ENCODE measurements around the gene GLI3. TPM values are rescaled to one million over a fixed set of nuclear protein-coding genes. Genes with fewer than 3 reads are reported as not detected.

Gene GLI3
- polyA plus RNA-seq, 1 donor = 18.9 TPM

DNA sequence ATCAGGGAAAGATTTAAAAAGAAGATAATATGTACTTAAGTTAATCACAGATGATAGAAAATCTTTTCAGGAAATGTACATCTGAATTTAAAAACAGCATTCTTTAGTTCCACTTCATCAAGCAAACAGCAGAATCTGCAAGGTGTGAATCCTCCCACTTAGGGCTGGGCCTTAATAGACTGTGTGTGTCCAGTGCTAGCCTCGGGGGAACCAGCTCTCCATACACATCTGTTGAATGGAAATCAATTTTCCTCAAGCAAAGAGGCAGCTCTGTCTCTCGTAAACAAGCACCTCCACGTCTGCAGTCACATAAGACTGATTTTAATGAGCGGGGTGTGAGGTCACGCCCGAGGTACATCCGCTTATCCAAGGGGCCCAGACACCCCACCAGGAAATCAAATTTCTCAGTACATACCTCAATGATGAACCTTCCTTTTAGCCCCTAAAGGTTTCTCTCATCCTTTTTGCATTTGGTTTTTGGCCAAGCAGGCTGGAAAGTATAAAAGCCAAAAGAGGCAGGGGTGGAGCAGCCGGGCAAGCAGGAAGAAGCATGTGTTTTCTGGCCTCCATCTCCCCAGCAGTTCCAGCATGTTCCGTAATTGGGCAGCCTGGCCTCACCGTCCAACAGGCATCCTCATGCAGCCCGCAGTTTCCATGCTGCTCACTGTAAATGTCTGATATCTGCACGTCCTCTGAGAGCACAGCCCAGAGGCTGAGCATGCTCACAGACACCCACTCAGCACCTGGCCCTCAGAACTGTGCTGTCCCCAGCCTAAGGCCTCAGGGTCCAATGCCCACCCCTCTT is 131.3 kb downstream of the GLI3 start:
- no peak for DNase-seq

DNA sequence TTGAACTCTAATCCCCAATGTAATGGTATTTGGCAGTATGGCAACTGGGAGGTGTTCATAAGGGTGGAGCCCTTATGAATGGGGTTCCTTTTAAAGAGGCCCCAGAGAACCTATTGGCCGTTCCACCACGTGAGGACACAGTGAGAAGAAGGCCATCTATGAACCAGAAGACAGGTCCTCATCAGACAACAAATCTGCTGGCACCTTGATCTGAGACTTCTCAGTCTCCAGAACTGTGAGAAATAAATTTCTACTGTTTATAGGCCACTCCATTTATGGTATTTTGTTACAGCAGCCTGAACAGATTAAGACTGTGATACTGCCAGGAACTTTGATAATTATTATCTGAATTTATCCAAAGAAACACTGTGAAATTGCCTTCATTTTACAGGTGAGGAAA is 132.3 kb downstream of the GLI3 start:
- no peak for DNase-seq

DNA sequence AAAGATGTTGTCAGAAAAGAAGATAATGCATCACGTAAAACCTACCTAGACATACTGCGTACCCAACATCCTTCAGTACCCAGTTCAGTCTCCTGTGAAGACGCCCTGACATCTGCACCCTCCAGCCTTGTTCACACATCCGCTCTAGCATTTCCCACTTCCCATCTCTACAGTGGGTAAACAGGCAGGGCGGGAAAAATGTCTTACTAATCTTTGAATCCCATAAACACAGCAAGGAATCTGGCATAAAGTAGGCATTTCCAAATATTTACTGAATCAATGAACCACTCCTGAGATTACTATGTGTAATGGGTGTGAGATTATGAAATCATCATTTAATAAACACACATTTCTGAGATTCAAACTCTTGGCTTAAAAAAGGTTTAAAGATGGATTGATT is 132.8 kb downstream of the GLI3 start:
- no peak for DNase-seq

DNA sequence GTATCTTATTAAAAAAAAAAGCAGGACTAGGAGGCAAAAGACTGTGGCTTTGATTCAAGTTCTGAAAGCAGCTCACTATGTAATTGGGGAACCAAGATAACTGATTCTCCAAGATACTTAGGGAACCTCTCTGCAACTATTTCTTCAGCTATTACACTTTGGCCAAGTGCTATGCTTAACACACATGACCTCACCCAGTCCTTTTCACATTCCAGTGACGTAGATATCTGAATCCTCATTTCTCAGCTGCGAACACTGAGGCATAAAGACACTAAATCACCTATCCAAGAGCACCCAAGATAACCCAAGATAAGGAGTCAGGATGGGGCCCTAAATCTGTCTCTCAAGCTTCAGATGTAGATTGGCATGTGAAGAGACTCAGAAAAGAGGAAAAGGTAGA is 133.6 kb downstream of the GLI3 start:
- DNase-seq = no peak

DNA sequence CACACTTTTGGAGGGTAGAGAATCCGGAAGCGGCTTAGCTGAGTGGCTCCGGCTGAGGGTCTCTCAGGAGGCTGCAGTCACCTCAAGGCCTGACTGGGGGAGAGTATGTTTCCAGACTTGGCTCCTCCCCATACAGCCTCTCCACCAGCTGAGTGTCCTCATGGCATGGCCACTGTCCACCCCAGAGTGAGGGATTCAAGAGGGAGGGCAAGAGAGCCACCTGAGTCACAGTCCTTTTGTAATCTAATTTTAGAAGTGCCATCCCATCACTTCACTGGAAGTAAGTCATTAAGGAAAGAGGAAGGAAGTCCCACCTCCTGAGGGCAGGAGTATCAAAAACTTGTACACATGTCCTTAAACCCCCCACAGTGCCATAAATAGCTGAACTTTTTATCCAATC is 134.0 kb downstream of the GLI3 start:
- no peak for DNase-seq

DNA sequence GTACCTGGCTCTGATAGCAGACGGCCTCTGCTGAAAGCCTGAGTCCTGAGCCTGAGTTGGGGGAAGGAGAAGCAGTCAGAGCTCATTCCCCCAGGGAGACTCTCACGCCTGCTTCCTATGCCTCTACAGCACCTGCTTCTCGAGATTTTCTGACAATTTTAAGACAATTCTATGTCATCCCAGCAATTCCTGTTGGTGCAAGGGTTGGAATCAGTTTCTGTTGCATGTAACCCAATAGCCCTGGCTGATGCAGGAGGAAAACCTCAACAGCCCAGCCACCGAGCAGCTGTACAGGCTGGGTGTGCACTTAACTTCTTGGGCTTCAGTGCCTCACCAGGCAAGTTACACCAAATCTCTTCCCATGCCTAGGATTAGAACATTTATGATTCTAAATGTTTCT is 134.7 kb downstream of the GLI3 start:
- no peak for DNase-seq

DNA sequence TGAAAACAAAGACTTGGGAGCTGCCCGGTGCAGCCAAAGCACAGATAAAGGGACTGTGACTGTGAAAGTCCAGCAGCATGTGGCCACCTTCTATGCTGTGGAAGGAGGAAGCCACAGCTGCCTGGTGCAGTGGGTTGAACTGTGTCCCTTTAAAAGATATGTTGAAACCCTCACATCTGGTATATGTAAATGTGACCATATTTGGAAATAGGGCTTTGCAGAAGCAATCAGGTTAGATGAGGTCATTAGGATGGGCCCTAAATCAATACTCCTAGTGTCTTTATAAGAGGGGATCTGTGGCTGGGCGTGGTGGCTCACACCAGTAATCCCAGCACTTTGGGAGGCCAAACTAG is 136.9 kb downstream of the GLI3 start:
- DNase-seq = no peak

DNA sequence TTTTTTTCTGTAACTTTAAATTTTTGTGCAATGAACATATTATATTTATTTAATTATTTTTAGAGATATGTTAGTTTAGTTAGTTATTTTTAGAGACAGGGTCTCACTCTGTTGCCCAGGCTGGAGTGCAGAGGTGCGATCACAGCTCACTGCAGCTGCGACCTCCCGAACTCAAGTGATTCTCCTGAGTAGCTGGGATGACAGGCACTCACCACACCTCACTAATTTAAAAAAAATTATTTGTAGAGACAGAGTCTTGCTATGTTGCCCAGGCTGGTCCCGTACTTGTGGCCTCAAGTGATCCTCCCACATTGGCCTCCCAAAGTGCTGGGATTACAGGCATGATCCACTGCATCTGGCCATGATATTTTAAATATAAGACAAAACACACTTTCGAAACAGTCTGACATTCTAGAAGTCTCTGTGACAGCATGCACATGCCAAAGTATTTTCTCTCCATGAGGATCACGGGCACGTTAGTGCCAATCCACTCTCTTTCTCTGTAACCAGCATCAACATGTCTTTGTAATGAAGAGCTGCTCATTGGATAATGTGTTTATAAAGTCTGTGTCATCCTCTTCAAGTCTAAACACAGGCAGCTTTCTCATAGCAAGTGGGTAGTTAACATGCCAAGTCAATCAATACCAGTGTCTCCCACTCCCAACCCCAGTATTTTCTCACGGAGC is 137.4 kb downstream of the GLI3 start:
- DNase-seq = no peak

DNA sequence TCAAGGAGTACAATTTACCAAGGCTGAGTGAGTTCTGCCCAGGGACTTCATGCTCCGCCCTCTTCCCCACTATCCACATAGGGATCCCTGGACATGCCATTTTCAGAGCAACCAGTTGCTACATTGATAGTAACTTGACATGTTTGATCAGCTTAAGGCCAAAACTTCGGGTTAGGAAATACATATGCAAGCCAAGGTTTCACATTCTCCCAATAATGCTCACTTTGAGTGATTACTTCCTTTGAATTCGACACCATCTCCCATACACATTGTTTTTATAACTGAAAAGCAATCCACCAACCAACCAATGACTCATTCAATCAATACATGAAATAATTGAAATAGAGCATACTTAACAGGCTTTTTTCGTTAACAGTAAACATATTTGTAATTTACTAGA is 137.9 kb downstream of the GLI3 start:
- no peak for DNase-seq

DNA sequence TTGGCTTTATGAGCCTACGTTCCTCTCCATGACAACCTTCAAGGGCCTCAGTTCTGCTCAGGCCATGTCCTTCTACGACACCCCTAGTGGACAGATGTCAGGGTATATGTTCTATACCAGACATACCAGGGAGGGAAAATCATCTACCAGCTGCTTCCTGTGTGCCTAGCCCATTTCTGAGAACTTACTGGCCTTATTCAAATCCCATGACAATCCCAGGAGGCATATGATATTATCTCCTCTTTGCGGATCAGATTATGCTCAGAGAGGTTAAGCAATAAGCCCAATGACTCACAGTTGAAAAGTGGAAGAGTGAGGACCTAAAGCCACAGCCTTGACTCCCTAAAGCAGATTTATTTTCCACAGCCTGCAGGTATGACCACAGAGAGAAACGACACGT is 139.3 kb downstream of the GLI3 start:
- no peak for DNase-seq

DNA sequence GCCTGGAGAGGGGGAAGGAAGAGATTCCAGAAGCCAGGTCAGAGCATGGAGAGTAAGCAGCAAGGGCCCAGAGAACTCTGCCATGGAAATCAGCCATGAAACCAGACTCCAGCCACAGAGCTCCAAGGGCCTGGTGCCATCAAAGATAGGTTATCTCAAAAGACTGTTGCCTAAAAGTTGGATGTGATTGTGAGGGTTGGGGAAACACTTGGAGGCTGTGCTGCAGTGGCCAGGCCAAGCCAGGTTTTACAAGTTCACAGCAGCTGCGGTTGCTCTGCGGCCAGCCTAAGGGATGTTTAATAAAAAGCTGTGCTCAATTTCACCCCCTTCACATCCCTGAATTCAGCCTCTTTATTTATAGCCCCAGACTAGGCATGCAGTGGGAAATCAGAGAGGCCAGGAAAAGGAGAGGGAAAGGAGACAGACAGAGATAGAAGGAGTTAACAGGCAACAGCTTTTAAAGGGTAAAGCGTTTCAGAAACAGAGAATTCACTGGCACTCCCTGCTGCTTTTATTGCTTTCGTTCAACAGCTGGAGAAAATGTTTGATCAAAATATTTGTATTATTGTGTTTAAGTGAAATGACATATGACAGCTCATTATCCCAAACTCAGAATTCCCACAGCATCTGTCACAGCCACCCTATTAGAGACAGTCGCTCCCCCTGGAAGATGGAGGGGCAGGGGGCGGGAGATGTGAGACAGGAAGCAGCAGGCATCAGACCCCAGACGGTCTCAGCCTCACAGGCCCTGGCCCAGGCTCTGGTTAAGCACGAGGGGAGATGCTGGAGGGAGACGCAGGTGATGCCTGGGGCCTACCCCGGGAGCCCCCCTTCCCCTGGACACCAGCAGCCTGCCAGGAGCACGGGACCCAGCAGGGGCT is 140.1 kb downstream of the GLI3 start:
- no peak for DNase-seq

DNA sequence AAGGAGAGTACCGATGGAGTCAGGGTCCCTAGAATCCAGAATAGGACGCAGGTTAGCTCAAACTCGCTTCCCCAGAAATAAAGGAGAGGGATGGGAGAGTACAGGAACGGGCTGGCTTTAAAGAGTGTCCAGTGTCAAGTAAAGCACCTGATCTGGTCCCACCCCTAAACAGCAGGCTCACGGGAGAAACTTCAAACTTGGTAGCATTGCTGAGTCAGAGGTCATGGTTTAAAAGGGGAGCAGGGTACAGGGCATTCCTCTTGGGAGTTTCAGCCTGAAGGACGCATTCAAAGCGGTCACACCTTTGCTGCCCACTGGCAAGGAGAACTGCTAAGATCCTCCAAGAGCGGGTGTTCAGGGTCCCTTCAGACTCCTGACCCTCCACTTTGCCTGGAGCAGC is 140.7 kb downstream of the GLI3 start:
- no peak for DNase-seq

DNA sequence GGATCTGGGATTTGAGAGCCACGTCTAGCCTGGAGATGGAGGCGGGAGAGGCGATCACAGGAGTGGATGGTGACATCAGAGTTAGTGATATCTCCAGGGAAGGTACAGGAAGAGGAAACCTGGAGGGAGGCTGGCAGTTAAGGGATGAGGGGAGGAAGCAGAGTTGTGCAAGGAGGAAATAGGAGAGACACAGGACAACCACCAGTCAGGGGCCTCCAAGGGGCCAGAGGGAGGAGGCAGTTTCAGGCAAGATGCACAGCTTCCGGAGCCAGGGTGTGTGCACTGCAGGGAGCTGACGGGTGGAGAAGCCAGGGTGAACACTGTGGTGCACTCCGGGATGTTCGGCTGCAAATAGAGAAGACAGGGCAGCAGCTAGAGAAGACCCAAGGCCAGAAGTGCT is 141.2 kb downstream of the GLI3 start:
- no peak for DNase-seq

DNA sequence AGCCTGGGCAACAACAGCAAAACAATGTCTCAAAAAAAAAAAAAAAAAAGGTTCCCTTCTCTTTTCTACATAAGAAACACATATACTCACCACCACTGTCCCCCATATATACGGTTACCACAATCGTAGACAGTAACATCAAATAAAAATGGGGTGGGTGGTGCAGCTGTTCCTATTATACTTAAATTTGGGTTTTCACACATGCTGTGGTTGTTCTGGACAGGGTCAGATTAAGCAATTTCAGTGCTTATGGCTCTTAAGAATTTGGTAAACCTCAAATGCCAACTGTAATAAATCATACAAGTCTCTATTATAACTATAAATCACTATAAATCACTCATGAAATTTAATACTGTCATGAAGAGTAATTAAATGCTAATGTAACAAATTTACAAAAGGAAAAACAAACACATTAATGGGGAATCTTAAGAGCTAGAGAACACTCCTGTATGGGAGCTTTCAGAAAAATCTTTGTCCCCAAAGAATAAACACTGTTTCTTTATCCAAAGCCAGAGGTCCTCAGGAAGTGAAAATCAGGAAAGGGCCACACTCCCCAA is 143.6 kb downstream of the GLI3 start:
- DNase-seq = no peak

DNA sequence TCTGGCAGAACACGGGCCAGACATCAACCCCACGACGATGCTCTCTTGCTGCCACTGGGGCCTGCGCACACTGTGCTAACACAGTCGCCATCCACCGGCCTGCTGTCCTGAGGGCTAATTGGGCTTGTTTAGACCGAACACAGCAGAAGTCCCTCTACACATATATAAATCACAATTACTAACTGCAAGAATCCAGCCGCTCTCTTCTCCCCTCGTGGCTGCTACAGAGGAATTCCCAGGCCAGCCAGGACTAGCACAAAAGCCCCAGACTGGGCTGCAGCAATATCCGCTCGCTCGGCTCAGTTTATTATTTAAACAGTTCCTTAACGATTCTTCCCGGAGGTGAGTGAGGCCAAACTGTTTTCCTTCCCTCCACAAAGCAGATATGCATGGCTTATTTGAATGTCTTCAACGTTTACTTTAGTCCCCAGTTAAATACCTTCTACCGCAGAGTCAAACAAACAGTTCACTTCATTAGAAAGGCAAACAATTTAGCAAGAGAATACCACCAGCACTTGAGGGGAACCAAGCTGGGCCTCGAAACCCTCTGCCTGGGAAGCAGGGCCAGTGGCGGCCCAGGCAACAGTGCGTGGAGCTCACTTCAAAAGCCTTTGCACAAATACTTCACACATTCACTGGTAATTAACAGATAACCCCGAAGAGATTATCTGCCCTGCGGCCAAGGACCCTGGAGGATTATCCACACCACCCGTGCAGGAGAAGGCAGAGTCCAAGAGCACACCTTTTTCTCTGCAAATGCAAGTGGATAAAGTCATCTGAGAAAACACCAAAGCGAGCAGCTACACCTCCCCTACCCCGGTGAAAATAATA is 145.3 kb downstream of the GLI3 start:
- DNase-seq = peak; percentile 74

DNA sequence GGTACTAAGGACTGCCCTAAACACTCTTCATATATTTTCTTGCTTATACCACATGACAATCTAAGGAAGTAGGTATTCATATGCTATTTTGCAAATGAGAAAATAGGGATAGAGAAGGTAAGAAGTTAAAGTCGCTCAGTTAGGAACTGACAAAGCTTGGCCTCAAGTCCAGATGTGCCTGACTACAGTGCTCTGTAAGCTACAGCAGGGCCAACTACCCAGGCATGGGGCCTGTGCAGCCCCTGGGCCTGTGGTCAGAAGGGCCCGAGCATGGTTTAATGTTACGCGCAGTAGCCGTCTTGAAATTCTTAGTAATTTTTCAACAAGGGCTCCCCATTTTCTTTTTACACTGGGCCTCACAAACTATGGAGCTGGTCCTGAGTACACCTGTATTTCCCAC is 146.2 kb downstream of the GLI3 start:
- DNase-seq = no peak

DNA sequence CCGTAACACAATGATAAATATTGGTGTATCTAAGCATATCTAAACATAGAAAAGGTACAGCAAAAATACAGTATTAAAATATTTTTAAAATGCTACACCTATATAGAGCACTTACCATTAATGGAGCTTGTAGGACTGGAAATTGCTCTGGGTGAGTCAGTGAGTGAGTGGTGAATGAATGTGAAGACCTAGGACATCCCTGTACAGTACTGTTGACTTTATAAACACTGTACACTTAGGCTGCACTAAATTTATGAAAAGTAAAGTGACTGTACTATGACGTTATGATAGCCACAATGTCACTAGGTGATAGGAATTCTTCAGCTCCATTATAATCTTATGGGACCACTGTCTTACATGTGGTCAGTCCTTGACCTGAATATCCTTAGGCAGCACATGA is 147.0 kb downstream of the GLI3 start:
- no peak for DNase-seq

DNA sequence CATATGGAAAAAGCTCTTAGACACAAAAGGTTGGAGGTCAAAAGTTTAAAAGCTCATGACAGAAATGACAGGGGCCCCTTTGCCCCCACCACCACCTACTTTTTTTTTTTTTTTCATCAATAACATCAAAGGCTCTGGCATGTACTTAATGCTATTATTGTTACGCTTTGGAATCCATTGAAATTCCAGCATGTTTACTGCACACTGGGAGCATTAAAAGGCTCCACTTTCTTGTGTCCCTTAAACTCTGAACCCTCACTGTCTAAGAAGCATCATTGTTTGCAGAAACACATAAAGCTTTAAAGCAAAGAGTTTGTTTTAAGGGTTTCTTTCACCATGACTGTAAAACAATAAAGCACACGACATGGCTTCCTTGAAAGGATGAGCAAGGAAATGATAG is 149.4 kb downstream of the GLI3 start:
- DNase-seq = no peak

DNA sequence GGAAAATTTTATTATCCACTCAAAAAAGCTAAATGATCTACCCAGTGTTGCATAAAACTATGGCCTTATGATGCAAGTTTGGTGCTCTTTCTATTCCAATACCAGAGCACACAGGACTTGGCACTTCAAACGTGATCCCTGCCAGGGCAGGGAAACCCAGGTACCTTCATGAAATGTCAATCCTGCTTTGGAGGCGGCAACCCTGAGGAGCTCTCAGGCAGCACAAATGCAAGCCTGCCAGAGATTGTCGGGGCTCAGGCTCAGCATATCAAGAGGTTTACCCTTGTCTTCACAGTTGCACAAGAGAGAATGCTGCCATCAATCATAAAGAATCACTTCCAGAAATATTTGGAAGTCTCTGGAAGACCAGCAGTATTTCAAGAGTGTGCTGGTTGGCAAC is 151.5 kb downstream of the GLI3 start:
- DNase-seq = no peak

DNA sequence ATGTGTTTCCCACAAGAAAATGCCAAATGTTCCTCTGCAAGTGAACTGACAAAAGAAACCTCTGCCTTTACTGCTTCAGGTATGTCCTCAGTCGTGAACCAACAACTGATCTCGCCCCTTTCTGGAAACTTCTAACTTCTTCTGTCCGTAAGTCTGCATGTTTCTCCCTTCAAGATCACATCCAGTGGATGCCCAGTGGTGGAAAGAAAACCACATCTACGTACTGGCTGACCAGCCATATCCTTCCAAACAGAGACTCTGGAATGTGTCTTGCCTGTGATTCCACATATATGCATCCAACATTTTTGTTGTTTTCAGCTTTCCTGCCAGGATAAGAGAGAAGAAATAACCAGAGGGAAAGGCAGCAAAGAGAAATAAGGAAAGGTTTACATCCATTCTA is 152.7 kb downstream of the GLI3 start:
- DNase-seq = no peak

DNA sequence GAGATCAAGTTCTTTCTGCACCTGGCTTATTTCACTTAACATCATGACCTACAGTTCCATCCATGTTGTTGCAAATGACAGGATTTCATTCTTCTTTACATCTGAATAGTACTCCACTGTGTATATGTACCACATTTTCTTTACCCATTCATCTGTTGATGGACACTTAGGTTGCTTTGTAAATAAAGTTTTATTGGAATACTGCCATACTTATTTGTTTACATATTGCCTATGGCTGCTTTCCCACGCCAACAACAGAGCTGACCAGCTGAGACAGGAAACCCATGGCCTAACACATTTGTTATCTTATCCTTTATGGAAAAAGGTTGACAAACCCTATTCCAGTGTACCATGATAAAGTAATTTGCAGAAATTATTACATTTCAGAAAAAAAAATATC is 153.7 kb downstream of the GLI3 start:
- no peak for DNase-seq

DNA sequence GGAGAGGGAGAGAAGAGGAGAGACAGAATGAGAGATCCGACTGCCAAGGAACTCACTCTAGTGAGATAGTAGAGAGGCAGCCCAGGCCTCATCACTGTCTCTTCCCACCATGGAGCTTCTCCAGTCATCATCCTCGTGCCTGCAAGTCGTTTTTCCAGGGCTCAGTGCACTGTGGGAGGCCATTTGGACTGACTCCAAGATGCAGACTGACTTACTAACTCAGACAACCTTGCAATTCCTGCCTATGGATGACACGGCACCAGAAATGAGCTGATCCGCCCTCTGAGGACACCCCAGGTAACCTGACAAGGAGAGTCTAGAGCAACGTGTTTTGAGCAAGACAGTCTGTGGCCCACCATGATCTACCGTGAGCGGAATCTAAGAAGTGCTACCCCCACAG is 154.9 kb downstream of the GLI3 start:
- no peak for DNase-seq

All from left kidney (tissue), 2 donors.